HUES48 (cell line): ENCODE measurements around the gene OR4D10.
"Not testable (repeated sequence)": the region's sequence is repeated elsewhere in the genome, so short reads cannot be mapped to it uniquely, and the experiment has no call there.

Source experiments
- H3K27ac ChIP-seq: one replicate; pipeline ENCODE4 v1.7.0; 2013; ENCODE audit warnings: low read depth, low read length, inconsistent platforms
- H3K27me3 ChIP-seq: 2 replicates; pipeline ENCODE4 v1.6.1; 2013; ENCODE audit warnings: mild to moderate bottlenecking, low read length; ENCODE audit not compliant: control insufficient read depth, insufficient read depth
- H3K36me3 ChIP-seq: 2 replicates; pipeline ENCODE4 v1.6.1; 2013; ENCODE audit warnings: low read length; ENCODE audit not compliant: control insufficient read depth, insufficient read depth
- H3K4me1 ChIP-seq: 2 replicates; pipeline ENCODE4 v1.6.1; 2013; ENCODE audit warnings: mild to moderate bottlenecking, low read length; ENCODE audit not compliant: control insufficient read depth, insufficient read depth
- H3K4me3 ChIP-seq: 2 replicates; pipeline ENCODE4 v1.5.1; 2013; ENCODE audit warnings: mild to moderate bottlenecking, low read depth, low read length
- H3K9ac ChIP-seq: 2 replicates; pipeline ENCODE4 v1.6.1; 2013; ENCODE audit warnings: mild to moderate bottlenecking, low read depth, low read length, moderate library complexity
- H3K9me3 ChIP-seq: 2 replicates; pipeline ENCODE4 v1.6.1; 2013; ENCODE audit warnings: low read length; ENCODE audit not compliant: control insufficient read depth, insufficient read depth

The OR4D10 gene

DNA sequence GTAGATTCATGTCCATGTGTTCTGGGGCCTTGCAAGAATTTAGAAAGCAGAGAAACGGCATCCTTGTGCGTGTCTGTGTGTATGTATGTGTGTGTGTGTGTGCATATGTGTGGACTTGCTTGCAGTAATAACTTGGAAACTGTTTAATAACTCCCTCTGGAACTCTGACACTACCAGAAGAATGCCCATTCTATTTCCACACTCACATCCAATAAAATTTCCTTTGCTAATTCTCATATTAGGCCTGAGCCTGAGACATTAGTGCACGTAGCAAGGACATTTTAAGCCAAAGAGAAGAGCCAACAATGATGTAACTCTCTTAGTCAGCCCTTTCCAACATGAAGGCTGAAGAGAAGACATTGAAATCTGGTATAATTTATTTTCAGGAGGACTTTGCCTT is 13.2 kb upstream of the OR4D10 start:
- H3K9me3 ChIP-seq, result no peaks in the 10 kb centered on the region
- no peaks in the 10 kb centered on the region for H3K36me3 ChIP-seq
- no peaks in the 10 kb centered on the region for H3K27me3 ChIP-seq
- H3K4me1 ChIP-seq, result no peaks in the 10 kb centered on the region
- H3K27ac ChIP-seq, result no peak overlapping the region
- H3K9ac ChIP-seq, result no peak overlapping the region
- H3K4me3 ChIP-seq, result no peak overlapping the region

DNA sequence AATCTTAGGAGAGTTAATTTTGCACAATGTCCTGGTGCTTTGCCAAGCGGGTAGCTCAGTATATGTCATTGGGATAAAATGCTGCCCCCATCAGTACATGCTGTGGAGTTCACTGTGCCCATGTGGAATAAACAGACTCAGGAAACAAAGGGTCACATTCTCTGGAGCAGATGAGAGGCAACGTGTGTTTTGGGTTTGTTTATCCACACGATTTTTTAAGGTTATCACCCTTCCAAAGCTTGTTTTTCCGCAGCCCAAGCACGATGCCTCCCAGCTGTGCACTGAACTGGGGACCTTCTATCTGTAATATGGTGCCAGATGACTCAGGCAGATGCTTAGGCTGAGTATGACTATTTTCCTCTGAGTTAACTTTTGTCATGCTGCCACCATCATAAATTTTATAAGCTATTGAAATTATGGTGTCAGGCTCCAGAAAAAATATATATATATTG is 9.9 kb upstream of the OR4D10 start:
- H3K36me3 ChIP-seq, result no peaks in the 10 kb centered on the region
- H3K9ac ChIP-seq, result no peak overlapping the region
- no peak overlapping the region for H3K4me3 ChIP-seq
- no peak overlapping the region for H3K27ac ChIP-seq
- H3K9me3 ChIP-seq, result no peaks in the 10 kb centered on the region
- H3K27me3 ChIP-seq, result no peaks in the 10 kb centered on the region
- no peaks in the 10 kb centered on the region for H3K4me1 ChIP-seq

DNA sequence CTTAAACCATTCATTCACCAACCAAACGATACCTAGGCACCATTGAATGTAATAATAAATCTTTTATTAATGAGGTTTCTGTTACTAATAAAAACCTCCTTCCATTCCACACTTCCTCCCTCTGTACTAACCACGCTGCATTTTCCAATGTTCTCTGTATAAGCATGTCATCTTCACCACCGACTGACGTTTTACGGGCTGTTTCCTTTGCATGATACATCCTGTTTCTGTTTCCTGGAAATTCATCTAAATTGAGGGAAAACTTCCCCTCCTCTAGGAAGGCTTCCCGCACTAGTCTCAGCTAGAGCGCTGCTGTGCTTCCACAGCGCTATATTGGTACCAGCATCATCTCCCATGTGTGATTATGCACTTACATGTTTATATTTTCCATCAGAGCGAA is 2.1 kb downstream of the OR4D10 start:
- Histone ChIP-seq H3K9me3 (no peaks in the 10 kb centered on the region), H3K4me1 (no peaks in the 10 kb centered on the region), H3K36me3 (no peaks in the 10 kb centered on the region), H3K9ac (no peak overlapping the region), H3K27me3 (no peaks in the 10 kb centered on the region), H3K27ac (no peak overlapping the region), H3K4me3 (no peak overlapping the region)

DNA sequence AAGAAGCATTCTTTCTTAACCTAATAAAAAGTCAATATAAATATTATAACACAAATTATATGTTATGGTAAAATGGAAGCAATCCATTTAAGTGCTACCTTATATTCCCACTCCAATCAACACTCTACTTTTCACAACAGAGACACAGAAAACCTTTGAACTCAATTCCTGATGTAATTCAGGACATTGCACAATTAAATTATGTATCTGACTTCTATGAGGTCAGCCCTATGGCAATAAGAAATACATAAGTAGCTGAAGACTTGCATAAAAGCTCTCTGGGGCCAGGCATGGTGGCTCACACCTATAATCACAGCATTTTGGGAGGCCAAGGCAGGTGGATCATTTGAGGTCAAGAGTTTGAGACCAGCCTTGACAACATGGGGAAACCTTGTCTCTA is 6.8 kb downstream of the OR4D10 start:
- Histone ChIP-seq H3K27me3 (no peaks in the 10 kb centered on the region), H3K9me3 (no peaks in the 10 kb centered on the region), H3K4me3 (no peak overlapping the region), H3K27ac (no peak overlapping the region), H3K9ac (no peak overlapping the region), H3K4me1 (no peaks in the 10 kb centered on the region), H3K36me3 (no peaks in the 10 kb centered on the region)

DNA sequence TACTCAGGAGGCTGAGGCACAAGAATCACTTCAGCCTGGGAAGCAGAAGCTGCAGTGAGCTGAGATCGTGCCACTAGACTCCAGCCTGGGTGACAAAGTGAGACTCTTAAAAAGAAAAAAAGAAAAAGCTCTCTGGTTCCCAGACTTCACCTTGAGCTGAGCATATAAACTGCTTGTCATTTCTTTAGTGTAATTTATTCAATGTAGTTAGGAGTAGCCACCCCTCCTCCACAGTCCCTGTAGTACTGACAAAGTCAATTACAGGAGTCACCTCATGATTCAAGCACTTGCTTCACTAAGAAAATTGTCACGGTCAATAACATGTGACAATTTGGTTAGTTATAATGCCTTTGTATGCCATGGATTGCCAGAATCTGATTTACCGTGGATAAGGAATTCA is 7.2 kb downstream of the OR4D10 start:
- H3K9me3 ChIP-seq, result no peaks in the 10 kb centered on the region
- no peak overlapping the region for H3K4me3 ChIP-seq
- H3K27ac ChIP-seq, result no peak overlapping the region
- H3K9ac ChIP-seq, result no peak overlapping the region
- H3K4me1 ChIP-seq, result no peaks in the 10 kb centered on the region
- no peaks in the 10 kb centered on the region for H3K27me3 ChIP-seq
- no peaks in the 10 kb centered on the region for H3K36me3 ChIP-seq

DNA sequence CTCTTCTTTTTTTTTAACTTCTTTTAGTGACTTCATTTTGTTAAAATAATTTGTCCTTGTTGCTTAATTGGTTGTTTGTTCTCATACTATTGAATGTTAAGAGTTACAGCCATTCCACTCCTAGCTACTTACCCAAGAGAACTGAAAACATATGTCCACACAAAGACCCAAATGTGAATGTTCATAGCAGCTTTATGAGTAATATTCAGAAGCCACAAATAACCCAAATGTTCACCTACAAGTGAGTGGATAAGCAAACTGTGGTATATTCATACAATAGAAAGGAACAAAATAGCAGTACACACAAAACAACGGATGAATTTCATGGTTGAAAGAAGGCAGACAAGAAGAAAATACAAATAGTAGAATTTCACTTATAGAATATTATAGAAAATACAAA is 28.8 kb downstream of the OR4D10 start:
- H3K9me3 ChIP-seq, result no peaks in the 10 kb centered on the region
- no peaks in the 10 kb centered on the region for H3K4me1 ChIP-seq
- no peaks in the 10 kb centered on the region for H3K27me3 ChIP-seq
- H3K9ac ChIP-seq, result no peak overlapping the region
- no peak overlapping the region for H3K27ac ChIP-seq
- H3K4me3 ChIP-seq, result no peak overlapping the region
- H3K36me3 ChIP-seq, result no peaks in the 10 kb centered on the region

DNA sequence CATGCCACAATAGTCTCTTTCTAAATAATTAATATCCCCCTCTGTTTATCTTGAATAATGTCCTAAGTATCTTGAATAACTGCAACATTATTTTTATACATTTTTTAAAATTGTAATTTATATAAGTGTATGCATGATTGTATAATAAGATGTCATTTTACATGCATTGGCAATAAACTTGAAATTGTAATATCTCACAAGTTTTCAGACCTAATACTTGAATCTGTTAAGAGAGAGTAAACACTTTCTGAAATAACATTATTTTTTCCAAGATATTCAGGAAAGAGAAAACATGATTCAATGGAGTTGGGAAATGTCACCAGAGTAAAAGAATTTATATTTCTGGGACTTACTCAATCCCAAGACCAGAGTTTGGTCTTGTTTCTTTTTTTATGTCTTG is 30.2 kb downstream of the OR4D10 start, which contains the start of gene OR4D11:
Gene OR4D11 (plus strand): TSS at position 301 of the 400 bp plus-strand sequence. CDS start 0 bp downstream, at position 301.
- no peak within 1 kb of the TSS for H3K9ac ChIP-seq
- H3K4me3 ChIP-seq, result no peak within 1 kb of the TSS

DNA sequence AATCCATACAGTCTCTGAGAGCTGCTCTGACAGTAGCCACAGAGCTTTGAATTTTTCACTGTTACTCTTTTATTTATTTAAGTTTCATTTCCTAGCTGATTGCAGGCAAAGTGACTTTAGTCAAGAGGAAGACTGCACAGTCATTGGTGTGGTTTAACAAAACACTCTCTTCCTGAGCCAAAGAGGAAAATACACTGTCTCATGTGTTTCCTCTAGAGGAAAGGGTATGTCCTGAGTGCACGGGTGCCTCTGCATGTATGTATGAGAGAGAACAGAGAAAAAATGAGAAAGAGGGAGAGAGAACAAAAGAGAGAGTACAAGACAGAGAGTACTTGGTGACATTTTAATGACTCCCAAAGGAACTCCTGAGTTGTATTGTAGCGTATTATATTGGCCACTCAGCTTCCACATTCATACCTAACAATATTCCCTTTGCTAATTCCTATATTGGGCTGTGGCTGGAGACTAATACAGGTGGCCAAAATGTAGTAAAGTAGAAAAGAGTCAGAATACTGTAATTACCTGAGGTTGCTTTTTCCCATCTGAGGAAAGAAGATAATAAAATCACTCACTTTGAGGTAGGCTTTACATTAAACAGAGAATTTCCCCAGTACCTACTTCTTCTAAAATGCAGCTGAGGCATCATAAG is 38.0 kb downstream of the OR4D10 start, which contains the start of gene OR4D9:
Gene OR4D9 (plus strand): TSS at position 599 of the 649 bp plus-strand sequence. CDS start 3,374 bp downstream, outside the sequence.
- no peaks in the 10 kb centered on the region for H3K36me3 ChIP-seq
- H3K9ac ChIP-seq, result no peak within 1 kb of the TSS
- H3K4me3 ChIP-seq, result no peak within 1 kb of the TSS
- no peaks in the 10 kb centered on the region for H3K27me3 ChIP-seq
- H3K4me1 ChIP-seq, result no peaks in the 10 kb centered on the region
- no peak within 1 kb of the TSS for H3K27ac ChIP-seq
- H3K9me3 ChIP-seq, result no peaks in the 10 kb centered on the region

More for the DNA sequence above, 30.2 kb downstream of the OR4D10 start, which contains the start of gene OR4D11:
- H3K4me1 ChIP-seq, result no peaks in the 10 kb centered on the region
- H3K36me3 ChIP-seq, result no peaks in the 10 kb centered on the region
- H3K9me3 ChIP-seq, result no peaks in the 10 kb centered on the region
- no peaks in the 10 kb centered on the region for H3K27me3 ChIP-seq
- no peak within 1 kb of the TSS for H3K27ac ChIP-seq

DNA sequence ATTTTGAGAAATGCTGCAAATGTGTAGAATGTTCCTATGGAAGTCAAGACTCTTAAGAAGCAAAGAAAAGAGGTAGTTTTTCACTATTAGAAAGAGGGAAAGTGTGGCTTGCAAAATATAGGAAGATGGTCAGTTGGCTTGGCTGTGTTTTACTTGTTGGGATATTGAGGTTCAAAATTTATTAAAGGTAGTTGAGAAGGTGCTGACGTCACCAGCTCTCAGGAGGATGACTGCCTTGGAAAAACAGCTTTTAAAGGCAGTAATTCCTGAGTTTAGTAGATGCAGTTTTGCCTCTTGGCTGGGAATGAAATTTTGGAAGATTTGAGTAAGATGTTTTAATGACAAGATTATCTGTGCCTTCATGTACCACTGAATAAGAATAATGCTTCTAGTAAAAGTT is 38.6 kb downstream of the OR4D10 start:
- Histone ChIP-seq H3K4me1 (no peaks in the 10 kb centered on the region), H3K27ac (no peak overlapping the region), H3K27me3 (no peaks in the 10 kb centered on the region), H3K36me3 (no peaks in the 10 kb centered on the region), H3K9me3 (no peaks in the 10 kb centered on the region), H3K4me3 (no peak overlapping the region), H3K9ac (no peak overlapping the region)

DNA sequence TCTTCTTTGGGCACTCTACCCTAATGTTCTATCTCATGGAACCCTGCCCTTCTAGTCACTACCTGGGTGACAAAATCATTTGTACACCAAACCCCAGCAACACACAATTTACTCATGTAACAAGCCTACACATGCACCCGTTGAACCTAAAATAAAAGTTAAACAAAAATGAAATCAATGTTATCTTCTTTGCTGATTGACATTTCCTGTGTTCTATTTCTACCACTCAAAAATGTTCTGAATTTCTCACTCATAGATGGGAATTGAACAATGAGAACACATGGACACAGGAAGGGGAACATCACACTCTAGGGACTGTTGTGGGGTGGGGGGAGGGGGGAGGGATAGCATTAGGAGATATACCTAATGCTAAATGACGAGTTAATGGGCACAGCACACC is 47.0 kb downstream of the OR4D10 start:
- H3K9ac ChIP-seq, H3K9me3 ChIP-seq, H3K36me3 ChIP-seq, H3K27me3 ChIP-seq, H3K4me3 ChIP-seq, H3K27ac ChIP-seq, H3K4me1 ChIP-seq: not testable (repeated sequence)

DNA sequence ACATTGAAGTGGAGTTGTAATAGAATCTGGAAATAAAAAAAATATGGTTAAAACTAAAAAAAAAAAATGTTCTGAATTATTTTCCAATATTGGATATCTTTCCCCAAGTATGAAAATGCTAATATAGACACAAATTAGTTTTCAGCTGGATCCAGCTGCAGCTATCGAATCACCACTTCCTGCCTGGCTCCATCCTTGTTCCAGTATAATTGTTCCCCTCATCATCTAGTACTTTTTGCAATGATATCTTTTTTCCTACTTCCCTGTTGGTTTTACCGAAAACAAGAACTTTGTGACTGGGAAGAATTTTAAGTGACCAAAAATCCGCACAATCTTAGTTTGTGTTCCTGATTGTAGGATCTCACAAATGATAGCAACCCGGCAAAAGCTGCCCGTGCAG is 47.6 kb downstream of the OR4D10 start:
- H3K4me1 ChIP-seq, result no peaks in the 10 kb centered on the region
- H3K9ac ChIP-seq, result no peak overlapping the region
- no peaks in the 10 kb centered on the region for H3K9me3 ChIP-seq
- H3K4me3 ChIP-seq, result no peak overlapping the region
- H3K36me3 ChIP-seq, result no peaks in the 10 kb centered on the region
- H3K27ac ChIP-seq, result no peak overlapping the region
- no peaks in the 10 kb centered on the region for H3K27me3 ChIP-seq
